Kidney epithelial cell (primary cell): ENCODE results near the gene ADRA1B. TPM values are rescaled to one million over a fixed set of nuclear protein-coding genes. Genes with fewer than 3 reads are reported as not detected.

Experiments
- DNase-seq: peaks from one replicate; pipeline ENCODE4 v3.0.0-alpha.2; 2010; ENCODE audit warnings: low read depth
- H3K27me3 ChIP-seq: 2 replicates; pipeline ENCODE4 v1.6.0; 2011; ENCODE audit warnings: low read length; ENCODE audit not compliant: control insufficient read depth, insufficient read depth
- H3K36me3 ChIP-seq: 2 replicates; pipeline ENCODE4 v1.5.1; 2011; ENCODE audit warnings: low read length; ENCODE audit not compliant: control insufficient read depth, insufficient read depth
- H3K4me3 ChIP-seq: 2 replicates; pipeline ENCODE4 v1.5.1; 2011; ENCODE audit warnings: low read depth, mild to moderate bottlenecking, control low read depth, low read length
- CTCF ChIP-seq: IDR thresholded peaks from 2 replicates; pipeline ENCODE4 v1.5.1; 2011; ENCODE audit warnings: mild to moderate bottlenecking, moderate library complexity, low read length, control low read depth, inconsistent platforms; ENCODE audit not compliant: insufficient read depth, poor library complexity, severe bottlenecking
- total RNA-seq: library from RNA; depleted of rRNA; stranded (reverse); fragments of >200 nt; gene quantifications from 2 replicates; pipeline ENCODE4 v1.2.3, GENCODE V29; 2015

ADRA1B gene
- total RNA-seq, 1 donor from 2014 or later: 2.9 TPM

- no peak for TF ChIP-seq CTCF
- no peaks in the 10 kb centered on the region for H3K27me3 ChIP-seq
- H3K4me3 ChIP-seq: no peak overlapping the region
- no peaks in the 10 kb centered on the region for H3K36me3 ChIP-seq
- no peak for DNase-seq
Measured at GRCh38 chr5:159903131-159903530, 13.2 kb upstream of the ADRA1B start.

DNA sequence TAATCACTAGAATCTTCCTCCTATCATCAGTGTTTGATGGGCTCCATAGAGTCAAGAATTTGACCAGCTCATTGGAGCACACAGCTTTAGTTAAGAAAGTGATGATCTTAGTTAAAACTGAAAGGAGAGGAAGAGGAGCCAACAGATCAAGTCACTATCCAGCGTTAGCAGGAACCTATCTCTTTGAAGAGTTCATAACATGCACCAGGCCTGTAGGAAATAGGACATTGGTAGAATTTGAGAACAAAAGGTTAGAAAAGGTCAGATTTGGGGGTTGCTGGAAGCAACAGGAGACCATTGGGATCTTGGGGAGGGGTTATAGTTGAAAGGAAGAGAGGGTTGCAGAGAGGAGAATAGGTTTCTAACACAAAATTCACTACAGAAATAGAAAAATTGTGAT, 11.4 kb upstream of the ADRA1B start:
- no peak for DNase-seq
- Histone ChIP-seq H3K36me3 (no peaks in the 10 kb centered on the region), H3K27me3 (no peaks in the 10 kb centered on the region), H3K4me3 (no peak overlapping the region)
- no peak for TF ChIP-seq CTCF

DNA sequence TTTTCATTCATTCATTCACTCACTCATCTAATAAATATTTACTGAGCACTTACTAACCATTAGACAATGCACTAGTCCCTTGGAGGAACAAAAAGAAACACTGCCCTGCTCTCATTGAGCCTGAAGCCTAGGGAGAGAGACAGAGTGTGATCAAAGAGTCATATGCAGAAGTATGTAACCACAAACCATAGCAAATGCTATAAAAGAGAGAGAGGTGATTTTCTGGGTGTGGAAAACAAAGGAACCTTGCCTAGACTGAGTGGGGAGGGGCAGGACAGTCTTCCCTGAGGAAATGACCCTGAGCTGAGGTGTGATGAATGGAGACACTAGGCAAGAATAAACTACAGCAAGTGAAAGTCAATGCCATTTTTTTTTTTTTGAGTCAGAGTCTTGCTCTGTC, 10.8 kb upstream of the ADRA1B start:
- Histone ChIP-seq H3K4me3 (no peak overlapping the region), H3K27me3 (no peaks in the 10 kb centered on the region), H3K36me3 (no peaks in the 10 kb centered on the region)
- DNase-seq: peak; percentile 97
- no peak for TF ChIP-seq CTCF

- DNase-seq: no peak
- no peaks in the 10 kb centered on the region for H3K27me3 ChIP-seq
- no peak overlapping the region for H3K4me3 ChIP-seq
- no peaks in the 10 kb centered on the region for H3K36me3 ChIP-seq
- no peak for TF ChIP-seq CTCF
Measured at GRCh38 chr5:159906463-159906862, 9.8 kb upstream of the ADRA1B start.

DNA sequence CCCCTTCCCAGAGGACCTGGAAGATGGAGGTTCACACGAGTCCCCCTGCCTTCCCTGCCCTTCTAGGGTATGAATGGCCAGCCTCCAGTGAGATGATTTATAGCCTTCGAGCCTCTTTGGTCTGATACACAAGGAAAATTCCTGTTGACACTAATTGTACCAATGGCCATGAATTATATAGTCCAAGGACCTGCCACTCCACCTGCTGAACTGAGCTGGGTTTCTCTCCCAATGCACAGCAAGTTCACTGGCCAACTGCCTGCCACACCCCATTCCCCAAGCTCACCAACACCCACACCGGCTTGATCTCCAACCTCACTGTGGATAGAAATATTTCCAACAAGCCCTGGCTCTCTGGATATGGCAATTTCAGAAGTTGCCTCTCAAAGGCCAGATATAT, 9.3 kb upstream of the ADRA1B start:
- TF ChIP-seq CTCF: no peak
- H3K36me3 ChIP-seq: no peaks in the 10 kb centered on the region
- no peak for DNase-seq
- no peak overlapping the region for H3K4me3 ChIP-seq
- H3K27me3 ChIP-seq: no peaks in the 10 kb centered on the region

DNA sequence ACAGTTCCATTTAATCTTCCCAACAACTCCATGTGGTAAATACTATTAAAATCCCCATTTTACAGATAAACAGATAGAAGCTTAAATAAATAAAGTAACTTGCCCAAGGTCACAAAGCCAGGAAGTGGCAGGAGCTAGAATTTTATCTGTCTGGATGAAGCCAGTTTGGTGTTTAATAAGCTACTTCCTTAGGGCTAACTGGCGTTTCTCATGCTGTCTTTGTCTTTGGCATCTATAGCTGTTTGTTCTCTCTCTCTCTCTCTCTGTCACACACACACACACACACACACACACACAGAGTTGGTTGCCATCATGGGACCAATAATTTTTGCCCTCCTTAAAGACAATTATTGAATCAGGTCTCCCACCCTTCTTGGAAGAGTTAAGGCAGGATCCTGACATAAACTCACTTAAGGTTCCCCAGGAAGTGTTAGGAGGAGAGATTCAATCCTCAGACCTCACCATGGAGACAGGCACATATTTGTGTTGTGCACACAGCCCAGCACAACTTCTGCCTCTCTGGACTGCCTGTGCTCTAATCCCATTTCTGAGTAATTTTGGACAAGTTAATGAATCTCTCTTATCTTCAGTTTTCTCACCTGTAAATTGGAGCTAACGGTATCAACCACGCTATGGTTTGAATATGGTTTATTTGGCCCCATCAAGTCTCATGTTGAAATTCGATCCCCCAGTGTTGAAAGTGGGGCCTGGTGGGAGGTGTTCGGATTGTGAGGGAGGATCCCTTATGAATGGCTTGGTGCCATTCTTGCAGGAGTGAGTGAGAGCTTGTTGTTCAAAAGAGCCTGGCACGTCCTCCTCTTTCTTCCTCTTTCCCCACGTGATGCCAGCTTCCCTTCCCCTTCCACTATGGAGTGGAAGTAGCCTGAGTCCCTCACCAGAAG, 8.3 kb upstream of the ADRA1B start:
- no peak for DNase-seq

More for the DNA sequence above, 8.3 kb upstream of the ADRA1B start:
- H3K36me3 ChIP-seq: no peaks in the 10 kb centered on the region
- no peaks in the 10 kb centered on the region for H3K27me3 ChIP-seq
- H3K4me3 ChIP-seq: no peak overlapping the region
- TF ChIP-seq CTCF: no peak
